GM19438 (cell line): ENCODE results near the gene RARA.
A peak's percentile ranks its signal among the peaks of the same experiment; 100 is the strongest.

Source experiments
- ATAC-seq: cut with Tn5 transposase; IDR thresholded peaks from one replicate; pipeline ENCODE4 v1.9.1; 2021; ENCODE audit warnings: low read depth; ENCODE audit not compliant: unreplicated experiment

Gene RARA

DNA sequence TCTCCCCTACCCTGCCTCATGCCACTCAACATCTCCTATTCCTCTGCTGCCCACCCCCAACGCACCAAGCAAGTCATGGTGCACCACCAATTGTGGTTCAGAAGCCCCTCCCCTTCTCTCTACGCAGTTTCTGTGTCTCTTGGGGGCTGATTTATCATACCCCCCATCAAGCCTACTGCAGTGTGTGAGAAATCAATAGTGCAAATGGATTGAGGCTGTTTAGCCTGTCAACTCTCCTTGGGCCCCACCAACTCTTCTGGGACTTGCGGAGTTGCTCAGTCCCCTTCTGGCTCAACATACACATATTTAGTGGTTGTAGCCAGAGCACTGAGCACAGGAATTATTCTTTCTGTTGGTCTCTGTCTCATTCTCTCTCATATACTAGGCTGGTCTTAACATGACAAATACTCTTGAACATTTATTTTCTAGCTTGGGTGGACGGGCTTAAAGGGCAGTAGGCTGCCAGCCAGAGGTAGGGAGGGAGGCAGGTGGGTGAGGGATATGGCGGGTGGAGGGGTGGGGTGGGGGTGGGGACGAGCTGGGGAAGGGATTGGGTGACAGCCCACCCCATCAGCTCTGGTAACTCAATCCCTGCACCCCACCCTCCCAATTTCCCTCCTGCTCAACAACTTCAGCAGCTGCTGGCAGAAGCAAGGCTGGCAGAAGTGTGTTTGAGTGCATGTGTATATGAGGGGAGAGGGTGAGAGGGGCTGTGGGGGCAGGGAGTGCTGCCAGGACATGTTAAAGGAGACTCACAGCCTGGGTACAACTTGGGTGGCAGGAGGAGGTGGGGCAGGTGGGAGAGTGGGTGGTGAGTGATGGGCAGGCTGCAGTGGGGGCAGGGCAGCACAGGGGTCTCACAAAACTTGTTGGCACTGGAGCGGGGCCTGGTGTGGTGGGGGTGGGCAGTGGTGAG lies 4.9 kb downstream of the RARA start:
- no peak for ATAC-seq

DNA sequence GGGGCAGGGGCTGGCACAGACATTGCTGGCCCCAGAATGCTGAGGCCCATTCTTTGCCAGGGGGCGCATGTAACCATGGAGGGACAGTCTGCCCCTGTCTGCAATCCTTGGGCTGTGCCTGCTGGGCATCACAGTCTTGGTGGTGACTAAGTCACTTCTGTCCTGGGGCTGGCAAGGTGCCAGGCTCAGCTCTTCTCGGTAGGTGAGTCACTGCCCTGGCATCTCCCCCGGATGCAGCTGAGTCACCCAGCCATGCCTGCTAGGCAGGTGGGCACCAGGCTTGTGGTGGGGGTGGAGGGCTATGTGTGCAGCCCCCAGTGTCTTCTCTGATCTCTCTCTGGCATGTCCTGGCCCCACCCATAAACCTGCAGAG lies 5.6 kb downstream of the RARA start:
- ATAC-seq = no peak

DNA sequence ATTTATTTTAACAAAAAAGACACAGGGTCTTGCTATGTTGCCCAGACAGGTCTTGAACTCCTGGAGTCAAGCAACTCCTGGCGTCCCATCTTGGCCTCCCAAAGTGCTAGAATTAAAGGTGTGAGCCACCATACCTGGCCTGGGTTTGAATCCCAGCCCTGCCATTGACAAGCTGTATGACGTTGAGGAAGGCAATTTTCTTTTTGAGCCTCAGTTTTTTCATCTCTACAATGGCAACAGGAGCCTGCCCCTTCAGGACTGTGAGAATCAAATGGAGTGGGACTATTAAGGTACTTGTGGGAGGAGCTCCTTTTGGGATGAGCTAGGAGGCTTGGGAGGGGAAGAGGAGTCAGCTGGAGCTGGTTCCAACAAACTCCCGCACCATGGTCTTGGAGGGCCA lies 6.2 kb downstream of the RARA start:
- ATAC-seq = no peak

DNA sequence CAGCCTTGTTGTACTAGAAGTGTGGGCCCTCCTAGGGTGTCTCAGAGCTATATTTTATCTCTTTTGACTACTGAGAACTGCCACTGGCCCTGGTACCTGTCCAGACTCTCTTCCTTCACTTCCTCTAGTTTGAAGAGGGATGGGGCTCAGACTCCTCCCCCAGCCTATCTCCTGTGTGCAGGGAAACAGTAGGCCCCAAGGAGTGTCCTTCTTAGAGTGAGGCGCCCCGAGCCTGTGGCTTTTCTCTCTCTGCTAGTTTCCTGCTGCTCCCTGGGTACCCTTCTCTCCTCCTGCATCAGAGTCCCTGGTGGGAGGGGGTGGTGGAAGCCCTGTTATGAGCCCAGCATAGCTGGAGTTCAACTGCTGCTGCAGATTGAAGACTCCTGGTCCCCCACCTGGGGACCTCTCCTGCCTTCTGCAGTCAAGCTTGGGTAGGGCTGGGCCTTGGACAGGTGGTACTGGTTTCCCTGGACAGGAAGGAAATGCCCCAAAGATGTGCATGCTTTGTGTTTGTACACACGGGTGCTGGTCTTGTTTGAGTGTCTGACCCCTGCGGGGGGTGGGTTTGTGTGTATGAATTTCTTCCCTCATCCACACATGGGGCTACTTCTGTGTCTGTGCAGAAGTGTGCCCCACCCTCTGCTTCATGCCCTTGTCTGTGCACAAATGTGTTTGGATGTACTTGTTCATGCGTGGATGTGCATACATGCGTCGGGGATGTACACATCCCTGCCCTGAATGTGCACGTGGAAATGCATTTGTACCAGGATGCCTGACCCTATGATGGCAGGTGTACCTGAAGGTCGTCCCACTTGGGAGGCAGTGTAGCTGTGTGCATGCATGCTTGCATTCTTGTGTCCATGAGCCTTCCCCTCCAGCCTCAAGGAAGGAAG lies 6.9 kb downstream of the RARA start:
- no peak for ATAC-seq

DNA sequence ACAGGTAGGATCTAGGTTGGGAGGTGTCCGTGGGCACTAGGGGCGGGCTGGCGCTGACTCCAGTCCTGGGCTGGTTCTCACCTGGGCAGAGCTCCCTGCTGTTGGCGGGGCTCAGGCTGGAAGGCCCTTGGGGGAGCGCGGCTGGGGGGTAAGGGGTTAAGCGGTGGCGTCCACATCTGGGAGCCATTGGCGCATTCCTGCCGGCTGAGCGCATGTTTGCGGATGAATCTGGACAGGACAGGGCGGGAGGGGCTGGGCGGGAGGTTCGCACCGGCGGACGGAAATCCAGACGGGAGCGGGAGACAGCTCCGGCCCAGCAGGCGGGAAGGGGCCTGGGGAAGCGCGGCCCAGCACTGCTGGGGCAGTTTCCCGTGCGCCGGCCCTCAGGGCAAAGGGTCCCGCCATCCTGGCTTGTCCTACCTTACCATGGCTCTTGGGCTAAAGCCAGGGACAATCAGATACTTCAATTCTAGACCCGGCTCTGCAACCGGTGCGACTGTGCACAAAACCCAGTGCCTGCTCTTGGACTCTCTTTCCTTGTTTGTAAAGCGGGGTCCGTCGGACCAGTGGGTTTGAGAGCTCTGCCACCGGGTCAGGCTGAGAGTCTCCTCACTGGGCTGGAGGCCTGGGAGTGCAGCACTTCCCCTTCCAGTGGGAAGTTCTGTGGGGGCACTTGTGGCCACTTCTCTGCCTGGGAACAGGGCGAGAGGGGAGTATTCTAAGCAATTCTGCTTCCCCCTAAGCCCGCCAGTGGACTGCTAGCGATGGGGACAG lies 7.8 kb downstream of the RARA start:
- ATAC-seq = no peak

DNA sequence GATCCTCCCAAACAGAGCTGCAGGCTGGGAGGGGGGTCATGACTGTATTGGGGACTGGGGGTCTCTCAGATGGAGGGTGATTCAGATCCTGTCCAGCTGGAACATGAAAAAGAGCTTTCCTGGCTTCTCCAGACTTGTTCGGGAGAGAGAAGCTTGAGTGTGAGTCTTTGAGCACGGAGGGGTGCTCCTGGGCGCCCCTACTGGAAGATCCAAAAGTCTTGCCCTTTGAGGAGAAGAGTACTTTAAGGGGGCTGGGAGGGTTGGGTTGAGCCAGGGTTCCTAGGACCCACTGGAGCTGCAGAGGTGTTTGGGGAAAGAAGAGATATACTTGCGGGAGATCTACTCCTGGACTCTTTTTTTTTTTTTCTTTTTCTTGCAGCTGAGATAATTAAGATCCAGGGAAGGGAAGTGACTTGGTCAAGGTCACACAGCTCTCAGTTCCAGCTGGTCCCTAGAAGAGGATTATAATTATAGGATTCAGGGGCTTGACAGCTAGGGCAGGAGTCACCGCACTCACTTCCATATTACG lies 8.4 kb downstream of the RARA start:
- no peak for ATAC-seq

DNA sequence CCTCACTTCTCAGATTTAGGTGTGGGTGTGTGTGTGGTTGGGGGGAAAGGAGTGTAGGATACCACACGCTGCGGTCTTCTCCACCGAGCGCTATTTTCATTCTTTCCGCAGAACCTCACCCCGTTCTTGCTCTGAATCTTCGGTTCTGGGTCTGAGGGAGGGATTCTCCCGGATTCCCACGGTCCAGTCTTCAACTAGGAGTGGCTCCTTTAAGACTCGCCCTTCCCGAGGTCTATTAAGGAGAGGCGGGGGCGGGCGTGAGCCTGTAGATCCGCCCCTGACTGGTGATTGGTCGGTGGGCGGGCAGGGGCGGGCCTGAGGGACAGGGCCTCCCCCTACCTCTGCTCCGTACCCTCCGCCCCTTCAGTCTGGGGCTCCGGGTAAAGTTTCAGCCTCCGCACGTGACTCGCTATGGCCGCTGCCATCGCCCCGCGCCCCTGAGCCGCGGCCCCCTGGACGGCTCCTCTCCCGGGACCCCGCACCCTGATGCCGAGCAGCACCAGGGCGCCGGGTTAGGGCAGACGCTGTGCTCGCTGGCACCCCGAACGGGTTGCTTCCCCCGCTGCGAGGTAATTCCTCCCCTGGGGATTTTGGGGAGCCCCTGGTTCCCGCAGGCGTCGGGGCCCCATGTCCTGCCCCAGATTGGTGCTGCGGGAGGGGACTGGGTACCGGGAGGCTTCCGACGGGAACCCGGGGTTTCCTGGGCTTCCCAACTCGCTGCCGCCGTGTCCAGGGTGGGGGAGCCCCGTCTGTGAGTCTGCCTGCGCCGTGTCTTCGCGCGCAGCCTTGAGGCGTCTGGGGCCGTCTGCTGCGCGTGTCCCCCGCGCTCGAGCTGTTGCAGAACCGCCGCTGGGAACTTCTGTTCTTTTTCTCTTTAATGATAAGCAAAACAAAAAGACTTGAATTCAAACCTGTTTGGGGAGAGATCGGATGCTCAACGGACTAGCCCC lies 9.2 kb downstream of the RARA start:
- ATAC-seq = peak; percentile 42

DNA sequence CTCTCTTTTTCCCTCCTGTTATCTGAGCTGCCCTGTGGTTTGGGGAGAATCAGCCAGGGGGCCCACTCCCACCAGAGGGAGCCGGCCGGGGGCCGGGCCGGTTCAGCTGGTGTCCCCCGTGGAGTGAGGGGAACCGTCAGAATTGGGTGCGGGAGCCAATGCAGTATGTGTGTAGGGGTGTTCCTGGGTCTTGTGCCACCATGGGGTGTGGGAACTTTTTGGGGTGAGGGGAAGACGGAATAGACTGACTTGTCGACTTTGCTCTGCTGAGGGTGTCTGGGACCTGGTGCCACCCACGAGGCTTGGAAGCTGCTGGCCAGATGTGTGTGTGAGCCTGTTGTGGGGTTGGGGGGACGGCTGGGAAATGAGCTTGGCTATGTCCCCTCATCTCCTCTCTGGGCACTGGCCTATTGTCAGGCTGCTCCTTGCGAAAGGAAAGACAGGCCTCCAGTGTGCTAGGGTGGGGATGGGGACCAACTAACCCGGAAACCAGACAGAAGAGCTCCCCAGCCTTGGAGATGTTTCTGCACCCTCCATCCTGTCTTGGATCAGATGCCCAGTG lies 9.9 kb downstream of the RARA start:
- no peak for ATAC-seq

DNA sequence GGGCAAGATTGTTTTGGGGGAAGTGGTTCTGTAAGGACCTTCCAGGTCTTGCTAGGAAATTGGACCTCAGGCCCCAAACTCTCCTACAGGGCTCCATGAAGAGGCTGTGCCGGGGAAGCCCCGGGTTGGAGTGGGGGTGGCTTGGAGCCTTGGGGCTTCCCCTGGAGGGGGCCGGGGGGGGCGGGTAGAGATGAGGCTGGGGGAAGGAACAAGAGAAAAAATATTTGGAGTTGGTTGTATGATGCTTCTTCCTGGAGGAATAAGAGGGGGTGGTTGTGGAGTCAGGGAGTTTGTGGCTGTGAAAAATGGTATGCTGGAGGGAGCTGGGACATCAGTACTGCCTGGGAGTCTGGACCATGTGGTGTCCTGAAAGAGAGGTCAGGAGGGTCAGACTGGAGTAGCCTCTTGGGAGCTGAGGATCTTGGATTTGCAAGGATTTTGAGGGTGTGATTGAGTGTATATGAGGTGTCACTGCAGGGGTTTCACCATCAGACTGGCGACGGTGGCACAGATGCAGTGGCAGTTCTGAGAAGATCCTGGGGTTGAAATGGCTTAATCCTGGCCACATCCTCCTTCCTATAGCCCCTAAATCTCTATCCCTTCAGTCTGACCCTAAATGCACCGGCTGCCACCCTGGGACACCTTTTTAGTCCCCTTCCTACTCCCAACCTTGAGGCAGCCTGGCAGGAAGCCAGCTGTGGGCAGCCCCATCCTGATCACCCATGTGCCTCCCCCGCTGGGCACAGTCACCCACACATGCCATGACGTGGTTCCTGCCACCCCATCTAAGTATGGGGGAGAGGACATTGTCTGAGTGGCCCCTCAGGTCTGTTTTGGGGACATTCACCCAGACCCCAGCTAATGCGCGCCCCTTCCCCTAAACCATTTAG lies 10.9 kb downstream of the RARA start:
- no peak for ATAC-seq

DNA sequence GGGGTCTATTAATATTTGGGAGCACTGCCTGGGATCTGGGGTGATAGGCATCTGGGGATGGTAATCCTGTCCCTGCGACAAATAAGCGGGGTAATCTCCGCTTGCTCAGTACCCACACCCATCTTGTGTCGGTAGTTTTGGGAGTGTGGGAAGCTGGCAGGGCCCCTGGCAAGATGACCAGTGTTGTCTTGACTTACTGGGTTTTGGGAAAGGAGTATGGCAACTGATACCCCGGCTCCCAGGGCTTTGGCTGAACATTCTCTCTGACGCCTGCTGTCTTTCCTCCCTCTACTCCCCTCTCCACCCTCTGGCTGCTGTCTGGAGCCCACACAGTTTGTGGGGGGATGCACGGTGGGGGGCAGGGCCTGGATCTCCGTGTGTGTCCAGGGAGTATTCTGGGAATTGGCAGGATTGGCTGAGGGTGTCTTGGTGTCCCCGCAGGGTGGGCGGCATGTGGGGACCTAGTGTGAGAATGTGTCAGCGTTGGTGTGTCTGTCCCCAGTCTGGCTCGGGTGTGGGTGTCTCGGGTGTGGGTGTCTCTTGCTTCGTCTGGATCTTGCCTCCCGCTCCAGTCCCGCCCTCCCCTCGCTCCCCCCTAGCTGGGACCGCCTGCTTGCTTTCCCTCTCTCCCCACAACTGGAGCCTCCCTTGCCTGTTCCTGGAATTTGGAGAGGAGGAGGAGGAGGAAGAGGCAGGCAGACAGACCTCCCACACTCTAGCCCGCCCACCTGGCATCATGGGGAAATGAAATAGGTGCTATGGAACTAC lies 12.0 kb downstream of the RARA start:
- no peak for ATAC-seq

DNA sequence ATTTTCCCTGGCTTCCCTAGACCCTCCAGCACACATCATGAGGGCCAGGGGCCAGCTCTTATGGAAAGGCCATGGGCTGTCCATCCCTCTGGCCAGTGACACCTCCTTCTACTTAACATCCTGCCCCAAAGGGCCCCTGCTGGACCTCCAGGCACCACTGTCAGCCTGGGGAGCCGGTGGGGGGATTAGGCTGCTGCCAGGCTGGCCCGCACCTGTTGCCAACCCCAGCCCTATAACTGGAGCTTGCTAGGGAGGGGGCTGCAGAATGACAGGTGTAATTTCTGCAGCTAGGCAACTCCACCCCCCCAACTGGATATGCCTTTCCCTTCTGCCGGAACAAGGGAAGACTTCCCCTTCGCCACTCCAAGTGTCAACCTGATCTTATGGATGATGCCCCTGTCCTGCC lies 12.5 kb downstream of the RARA start:
- ATAC-seq = no peak

DNA sequence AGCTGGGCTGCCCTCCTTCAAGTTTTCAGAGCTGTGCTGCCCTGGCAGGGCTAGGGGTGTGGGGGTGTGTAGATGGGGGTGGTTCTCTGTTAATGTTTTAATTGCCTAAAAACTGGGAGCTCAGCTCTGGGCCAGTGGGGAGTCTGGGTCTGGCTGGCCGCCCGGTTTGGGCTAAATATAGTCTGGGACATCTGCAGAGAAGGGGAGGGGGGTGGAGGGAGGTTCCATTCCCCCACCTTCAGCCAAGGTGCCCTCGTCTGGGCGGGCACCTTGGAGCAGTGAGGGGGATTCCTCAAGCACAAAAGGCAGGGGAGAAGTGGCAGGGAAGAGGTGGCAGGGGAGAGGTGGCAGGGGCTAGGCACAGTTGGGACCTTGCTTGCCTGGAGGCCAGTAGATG lies 13.0 kb downstream of the RARA start:
- peak; percentile 0 for ATAC-seq

DNA sequence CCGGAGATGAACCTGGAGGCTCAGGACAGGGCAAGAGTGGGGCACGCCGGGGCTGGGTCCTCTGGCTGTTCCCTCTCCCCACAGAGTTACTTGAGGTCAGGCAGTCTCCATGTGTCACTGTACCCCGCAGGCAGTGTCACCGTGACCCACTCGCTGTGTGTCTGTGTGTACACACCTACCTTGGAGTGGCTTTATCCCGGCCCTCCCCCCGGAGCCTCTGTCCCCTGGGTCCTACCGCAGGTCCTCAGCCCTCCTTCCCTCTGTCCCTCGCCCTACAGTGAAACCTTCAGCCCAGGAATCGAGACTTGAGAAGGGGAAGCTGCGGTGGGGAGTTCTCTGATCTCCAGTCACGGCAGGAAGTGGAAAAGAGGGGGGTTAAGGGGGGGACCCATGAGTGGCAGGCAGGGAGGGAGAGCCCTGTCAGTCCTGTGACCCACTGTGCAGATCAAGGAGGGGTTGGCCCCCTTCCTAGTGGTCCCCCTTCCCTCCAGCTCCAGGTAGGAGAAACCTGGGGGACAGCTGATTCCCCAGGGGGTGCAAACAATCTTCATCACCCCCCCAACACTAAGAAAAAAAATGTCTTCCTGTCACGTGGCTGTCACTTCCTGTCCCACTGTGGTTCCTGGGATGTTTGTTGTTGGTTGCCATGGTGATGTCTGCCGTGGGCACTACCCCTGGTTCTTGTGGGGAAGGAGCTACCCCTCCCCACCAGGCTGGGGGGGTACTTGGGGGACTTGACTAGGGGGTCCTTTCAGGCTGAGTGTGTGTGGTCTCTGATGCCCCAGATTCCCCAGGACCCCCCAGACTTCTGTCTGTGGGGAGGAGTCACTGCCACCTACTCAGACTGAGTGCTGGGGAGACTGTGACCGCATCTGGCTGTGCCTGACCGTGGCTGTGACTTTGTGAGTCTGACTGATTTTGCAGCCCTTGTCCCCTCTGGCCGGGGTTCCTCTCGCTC lies 13.7 kb downstream of the RARA start:
- ATAC-seq = peak; percentile 37

DNA sequence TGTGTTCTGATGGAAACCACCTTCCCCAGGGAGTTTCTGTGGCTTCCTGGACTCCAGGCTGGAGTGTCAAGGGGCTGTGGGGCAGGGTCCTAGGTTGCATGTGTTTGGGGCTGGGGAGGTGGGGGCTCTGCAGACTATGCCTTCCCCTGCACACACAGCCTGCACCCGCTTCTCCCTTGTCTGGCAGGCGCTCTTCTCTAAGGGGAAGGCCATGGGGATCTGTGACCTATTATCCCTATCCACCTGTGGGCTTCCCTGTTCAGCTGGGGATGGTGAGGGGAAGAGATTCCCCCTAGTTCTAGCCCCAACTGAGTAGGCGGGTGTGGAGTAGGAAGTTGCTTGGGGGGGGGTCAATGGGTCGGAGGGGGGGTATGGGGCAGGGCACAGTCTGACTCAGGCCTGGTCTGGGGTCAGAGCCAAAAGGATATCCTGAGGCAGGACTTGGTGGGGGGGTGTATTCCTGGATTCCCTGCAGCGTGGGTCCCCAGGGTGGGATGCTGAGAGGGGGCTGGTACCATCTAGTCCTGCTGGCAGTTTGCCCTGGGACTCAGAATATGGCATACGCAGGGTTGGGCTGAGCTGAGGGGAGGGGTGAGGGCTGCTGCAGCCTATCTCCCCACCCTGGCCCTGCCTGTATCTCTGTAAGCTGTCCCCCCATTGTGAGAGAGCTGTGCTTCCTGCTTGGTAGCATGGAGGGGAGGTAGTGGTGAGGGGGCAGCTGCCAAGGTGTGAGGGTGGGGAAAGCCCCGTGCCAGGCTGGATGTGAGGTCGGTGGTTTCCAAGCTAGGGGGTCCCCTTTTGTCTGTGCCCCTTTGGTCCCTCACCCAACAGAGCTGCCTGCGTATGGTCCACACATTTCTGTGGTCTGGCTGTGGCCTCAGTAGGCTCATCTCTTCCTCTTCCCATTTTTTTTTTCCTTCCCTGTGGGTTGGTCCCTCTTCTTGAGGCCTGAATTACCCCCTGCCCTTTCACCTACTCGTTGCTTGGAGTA lies 14.7 kb downstream of the RARA start:
- no peak for ATAC-seq
